Measurements from ENCODE around the gene FGD3. TPM values are rescaled to one million over a fixed set of nuclear protein-coding genes. Genes with fewer than 3 reads are reported as not detected.

Gene FGD3
- total and polyA plus RNA-seq, 3 donors from 2014 or later = 12.8 to 14.3 (median 14.0) TPM

DNA sequence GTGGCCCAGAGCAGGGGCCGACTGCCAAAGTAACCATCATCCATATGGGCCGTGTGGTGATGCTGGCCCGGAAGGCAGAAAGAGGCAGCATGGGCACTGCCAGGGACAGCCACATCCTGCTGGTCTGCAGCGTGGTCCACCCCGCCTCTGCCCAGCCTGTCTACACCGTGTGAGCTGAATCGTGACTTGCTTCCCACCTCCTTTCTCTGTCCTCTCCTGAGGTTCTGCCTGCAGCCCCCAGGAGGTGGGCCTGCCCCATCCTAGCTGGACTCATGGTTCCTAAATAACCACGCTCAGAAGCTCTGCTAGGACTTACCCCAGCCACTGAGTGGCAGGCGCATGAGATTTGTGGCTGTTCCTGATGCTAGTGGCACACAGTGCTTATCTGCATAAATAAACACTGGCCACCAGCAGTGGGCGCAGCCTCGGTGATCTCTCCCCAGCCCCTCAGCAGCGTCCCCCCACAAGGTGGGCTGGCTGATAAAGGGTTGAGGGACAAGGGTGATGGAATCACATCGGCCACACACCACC, 88.6 kb downstream of the FGD3 start:
- 88 to 90% methylated on average over 9 to 13 of the region's 13 CpGs for WGBS, 2 donors
- no peaks in the 10 kb centered on the region for H3K36me3 ChIP-seq (ENCODE audit: low read depth, missing control alignments)

DNA sequence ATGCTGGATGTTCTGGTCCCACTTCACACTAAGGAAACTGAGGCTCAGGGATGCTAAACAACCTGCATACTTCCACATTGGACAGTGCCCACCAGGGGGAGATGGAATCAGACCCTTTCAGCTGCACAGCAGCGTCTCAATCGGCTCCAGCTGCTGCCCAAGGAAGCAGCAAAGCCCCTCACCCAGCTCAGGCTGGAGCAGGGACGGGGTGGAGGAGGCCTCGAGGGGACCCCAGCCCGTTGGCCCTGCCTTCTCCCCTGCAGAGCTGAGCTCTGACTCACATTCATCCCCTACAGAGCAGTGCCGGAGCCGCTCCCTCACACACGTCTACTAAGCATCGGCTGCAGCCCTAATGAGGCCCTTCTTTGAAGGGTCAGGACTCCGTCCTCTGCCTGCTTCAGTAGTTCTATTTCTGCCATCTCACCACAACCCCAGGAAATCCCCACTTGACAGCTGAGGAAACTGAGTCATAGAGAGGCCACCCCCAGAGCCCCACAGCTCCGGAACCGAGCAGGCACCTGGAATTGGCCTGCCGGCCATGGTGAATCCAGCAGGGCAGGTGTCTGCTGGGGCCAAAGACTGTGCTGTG, 89.7 kb downstream of the FGD3 start:
- intact Hi-C loops (cut with DNase I; ENCODE audit: low total_unique reads) = no loop called here

More for the DNA sequence above, 88.6 kb downstream of the FGD3 start:
- no peak overlapping the region for H3K27ac ChIP-seq
- intact Hi-C loops (cut with DNase I; ENCODE audit: low total_unique reads) = no loop called here
- H3K4me1 ChIP-seq = peaks cover 11% of the 10 kb centered on the region
- no peak overlapping the region for H3K4me3 ChIP-seq
- no peaks in the 10 kb centered on the region for H3K27me3 ChIP-seq
- H3K9me3 ChIP-seq = no peaks in the 10 kb centered on the region
- DNase-seq = no peak
- no peak for TF ChIP-seq POLR2A (IDR thresholded peaks at IDR 0.05)
- TF ChIP-seq, protein P1, sequence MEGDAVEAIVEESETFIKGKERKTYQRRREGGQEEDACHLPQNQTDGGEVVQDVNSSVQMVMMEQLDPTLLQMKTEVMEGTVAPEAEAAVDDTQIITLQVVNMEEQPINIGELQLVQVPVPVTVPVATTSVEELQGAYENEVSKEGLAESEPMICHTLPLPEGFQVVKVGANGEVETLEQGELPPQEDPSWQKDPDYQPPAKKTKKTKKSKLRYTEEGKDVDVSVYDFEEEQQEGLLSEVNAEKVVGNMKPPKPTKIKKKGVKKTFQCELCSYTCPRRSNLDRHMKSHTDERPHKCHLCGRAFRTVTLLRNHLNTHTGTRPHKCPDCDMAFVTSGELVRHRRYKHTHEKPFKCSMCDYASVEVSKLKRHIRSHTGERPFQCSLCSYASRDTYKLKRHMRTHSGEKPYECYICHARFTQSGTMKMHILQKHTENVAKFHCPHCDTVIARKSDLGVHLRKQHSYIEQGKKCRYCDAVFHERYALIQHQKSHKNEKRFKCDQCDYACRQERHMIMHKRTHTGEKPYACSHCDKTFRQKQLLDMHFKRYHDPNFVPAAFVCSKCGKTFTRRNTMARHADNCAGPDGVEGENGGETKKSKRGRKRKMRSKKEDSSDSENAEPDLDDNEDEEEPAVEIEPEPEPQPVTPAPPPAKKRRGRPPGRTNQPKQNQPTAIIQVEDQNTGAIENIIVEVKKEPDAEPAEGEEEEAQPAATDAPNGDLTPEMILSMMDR (IDR thresholded peaks at IDR 0.05) = no peak

DNA sequence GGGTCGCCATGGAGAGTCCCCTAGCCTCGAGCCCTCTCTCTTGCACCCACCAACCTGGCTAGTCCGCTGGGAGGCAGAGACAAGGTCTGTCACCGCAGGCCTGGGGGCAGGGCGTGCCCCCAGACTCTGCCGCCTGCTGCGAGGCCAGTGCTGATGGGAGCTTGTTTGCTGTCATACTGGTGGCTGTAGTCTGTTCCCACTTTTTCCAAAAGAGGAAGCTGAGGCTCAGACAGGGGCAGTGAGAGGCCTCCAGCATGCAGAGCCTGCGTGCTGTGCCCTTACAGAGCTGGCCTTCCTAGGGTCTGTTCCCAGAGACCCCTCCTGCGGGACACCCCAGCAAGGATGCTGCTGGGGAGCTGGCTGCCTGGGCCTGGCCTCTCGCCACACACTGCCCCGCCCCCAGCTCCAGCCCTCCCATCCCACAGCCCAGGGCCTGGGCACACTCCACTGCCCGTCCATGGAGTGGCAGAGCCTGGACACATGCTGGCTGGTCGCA, 90.2 kb downstream of the FGD3 start:
- intact Hi-C loops (cut with DNase I; ENCODE audit: low total_unique reads) = no loop called here
- 86% methylated on average over 13 of the region's 13 CpGs; no CpG with 5 or more reads in 1 of the 2 donors for WGBS, 2 donors
- Histone ChIP-seq H3K36me3 (ENCODE audit: low read depth, missing control alignments) (no peaks in the 10 kb centered on the region), H3K27me3 (no peaks in the 10 kb centered on the region), H3K4me1 (peaks cover 8% of the 10 kb centered on the region), H3K27ac (no peak overlapping the region), H3K9me3 (no peaks in the 10 kb centered on the region), H3K4me3 (no peak overlapping the region)
- no peak for TF ChIP-seq POLR2A (IDR thresholded peaks at IDR 0.05)
- TF ChIP-seq, protein P1 (IDR thresholded peaks at IDR 0.05) = no peak
- no peak for DNase-seq

More for the DNA sequence above, 89.7 kb downstream of the FGD3 start:
- no peaks in the 10 kb centered on the region for H3K9me3 ChIP-seq
- TF ChIP-seq, protein P1 (IDR thresholded peaks at IDR 0.05) = no peak
- no peak for TF ChIP-seq POLR2A (IDR thresholded peaks at IDR 0.05)
- H3K36me3 ChIP-seq (ENCODE audit: low read depth, missing control alignments) = no peaks in the 10 kb centered on the region
- H3K27ac ChIP-seq = no peak overlapping the region
- peaks cover 11% of the 10 kb centered on the region for H3K4me1 ChIP-seq
- 88 to 89% methylated on average over 11 to 13 of the region's 13 CpGs for WGBS, 2 donors
- DNase-seq = no peak
- no peaks in the 10 kb centered on the region for H3K27me3 ChIP-seq
- H3K4me3 ChIP-seq = no peak overlapping the region

DNA sequence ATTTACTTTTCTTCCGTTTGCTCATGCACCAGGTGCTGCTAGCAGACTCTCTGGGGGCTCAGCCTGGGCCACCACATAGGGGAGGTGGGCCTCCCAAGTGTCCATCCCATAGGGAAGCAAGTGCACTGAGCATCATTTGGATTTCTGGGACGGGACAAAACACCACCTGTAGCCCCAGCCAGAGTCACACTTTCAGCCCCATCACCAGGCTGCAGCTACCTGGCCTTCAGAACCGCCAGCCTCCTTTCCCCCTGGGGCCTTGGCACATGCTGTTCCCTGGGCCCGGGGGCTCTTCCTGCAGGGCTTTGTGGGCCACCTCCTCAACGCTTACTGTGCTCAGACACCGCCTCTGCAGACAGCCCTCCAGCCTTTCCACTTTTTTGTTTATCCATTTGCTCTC, 91.6 kb downstream of the FGD3 start:
- intact Hi-C loops (cut with DNase I; ENCODE audit: low total_unique reads) = no loop called here
- Histone ChIP-seq H3K9me3 (no peaks in the 10 kb centered on the region), H3K27ac (no peak overlapping the region), H3K36me3 (ENCODE audit: low read depth, missing control alignments) (no peaks in the 10 kb centered on the region), H3K4me1 (no peaks in the 10 kb centered on the region), H3K27me3 (no peaks in the 10 kb centered on the region), H3K4me3 (no peak overlapping the region)
- 83 to 91% methylated on average over 6 of the region's 6 CpGs for WGBS, 2 donors
- no peak for DNase-seq
- TF ChIP-seq, protein P1 (IDR thresholded peaks at IDR 0.05) = no peak
- no peak for TF ChIP-seq POLR2A (IDR thresholded peaks at IDR 0.05)

DNA sequence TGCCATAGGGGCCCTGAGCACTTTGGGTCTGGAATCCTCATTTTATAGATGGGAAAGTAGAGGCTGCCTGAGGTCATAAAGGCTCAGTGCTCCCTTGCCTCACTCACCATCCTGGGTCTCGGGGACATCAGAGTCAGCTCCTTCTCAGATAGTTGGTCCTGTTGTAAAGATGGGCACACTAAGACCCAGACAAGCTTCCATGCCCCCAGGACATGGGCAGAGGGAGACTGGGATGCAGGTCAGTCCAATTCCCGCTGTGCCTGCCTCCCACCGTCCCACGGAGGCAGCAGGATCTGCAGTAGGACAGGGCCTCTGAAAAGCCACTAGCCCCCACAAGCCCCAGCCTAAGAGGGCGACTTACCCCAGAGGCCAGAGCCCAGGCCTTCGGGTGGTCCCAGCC, 92.1 kb downstream of the FGD3 start:
- Histone ChIP-seq H3K4me1 (no peaks in the 10 kb centered on the region), H3K9me3 (no peaks in the 10 kb centered on the region), H3K36me3 (ENCODE audit: low read depth, missing control alignments) (no peaks in the 10 kb centered on the region), H3K4me3 (no peak overlapping the region), H3K27me3 (no peaks in the 10 kb centered on the region), H3K27ac (no peak overlapping the region)
- intact Hi-C loops (cut with DNase I; ENCODE audit: low total_unique reads) = no loop called here
- WGBS, 2 donors = 87% methylated on average over 6 of the region's 6 CpGs; no CpG with 5 or more reads in 1 of the 2 donors
- DNase-seq = no peak
- TF ChIP-seq, protein P1 (IDR thresholded peaks at IDR 0.05) = no peak

All from testis (tissue), 3 donors.